Osteocyte (in vitro differentiated cells): ENCODE measurements around the gene SND1. TPM values are rescaled to one million over a fixed set of nuclear protein-coding genes. Genes with fewer than 3 reads are reported as not detected.
A peak's percentile ranks its signal among the peaks of the same experiment; 100 is the strongest.

ENCODE experiments used
- DNase-seq: peaks from one replicate; pipeline ENCODE4 v3.0.0; 2021; ENCODE audit warnings: mixed read lengths; ENCODE audit not compliant: unreplicated experiment; ENCODE audit errors: extremely low spot score
- H3K27ac Mint-ChIP-seq: one replicate; pipeline ENCODE4 v1.8.0; 2021; ENCODE audit warnings: mild to moderate bottlenecking, mixed read lengths; ENCODE audit not compliant: unreplicated experiment
- H3K27me3 Mint-ChIP-seq: one replicate; pipeline ENCODE4 v1.8.0; 2021; ENCODE audit warnings: mixed read lengths; ENCODE audit not compliant: unreplicated experiment
- H3K36me3 Mint-ChIP-seq: one replicate; pipeline ENCODE4 v1.8.0; 2021; ENCODE audit warnings: mixed read lengths; ENCODE audit not compliant: unreplicated experiment
- H3K4me1 Mint-ChIP-seq: one replicate; pipeline ENCODE4 v1.8.0; 2021; ENCODE audit warnings: mixed read lengths; ENCODE audit not compliant: unreplicated experiment
- H3K4me3 Mint-ChIP-seq: one replicate; pipeline ENCODE4 v1.8.0; 2021; ENCODE audit warnings: mild to moderate bottlenecking, moderate library complexity, mixed read lengths; ENCODE audit not compliant: unreplicated experiment
- H3K9me3 Mint-ChIP-seq: one replicate; pipeline ENCODE4 v1.8.0; 2021; ENCODE audit warnings: mixed read lengths; ENCODE audit not compliant: unreplicated experiment
- total RNA-seq: library from RNA; stranded (reverse); gene quantifications from 2 replicates; pipeline ENCODE4 v1.2.1, GENCODE V29; 2021
- TF ChIP-seq, protein P1 (sequence below): fragments of 200-600 bp; sonication (generic); IDR thresholded peaks from 2 replicates; pipeline ENCODE4 v1.5.0; 2021; ENCODE audit warnings: antibody characterized with exemption, mild to moderate bottlenecking, moderate library complexity

SND1 gene
- total RNA-seq, 1 donor from 2014 or later = 229 TPM

DNA sequence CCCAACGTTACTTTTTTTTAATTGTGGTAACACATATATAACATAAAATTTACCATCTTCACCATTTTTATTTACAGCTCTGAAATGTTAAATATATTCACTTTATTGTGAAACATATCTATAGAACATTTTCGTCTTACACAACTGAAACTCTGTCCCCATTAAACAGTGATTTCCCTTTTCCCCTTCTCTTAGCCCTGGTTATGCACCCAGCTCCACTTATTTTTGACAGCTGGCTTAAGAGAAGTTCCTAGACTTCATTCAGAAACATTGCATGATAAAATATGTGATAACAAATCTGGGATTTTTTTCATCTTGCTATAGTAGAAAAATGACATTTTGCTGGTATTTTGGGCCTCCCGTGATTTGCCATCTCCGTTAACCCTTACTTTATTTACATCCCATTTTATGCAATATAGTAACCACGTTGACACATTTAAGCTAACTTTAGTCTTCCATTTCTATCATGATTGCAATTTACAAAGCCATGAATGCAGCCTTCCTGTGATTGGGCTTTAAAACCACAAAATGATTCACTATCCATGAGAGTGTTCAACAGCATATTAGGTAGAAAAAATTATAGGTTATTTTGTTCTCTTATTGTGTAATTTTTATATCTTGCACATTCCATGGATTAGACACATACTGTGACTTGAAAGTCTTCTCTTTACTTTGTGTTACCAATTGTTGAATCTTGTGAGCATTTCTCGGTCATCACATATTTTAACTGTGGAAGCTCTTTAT is 139.6 kb downstream of the SND1 start:
- Mint-ChIP-seq H3K27me3 (no peaks in the 10 kb centered on the region), H3K9me3 (no peaks in the 10 kb centered on the region), H3K4me1 (peaks cover 29% of the 10 kb centered on the region), H3K4me3 (no peak overlapping the region), H3K27ac (no peak overlapping the region), H3K36me3 (peaks cover 7% of the 10 kb centered on the region)
- no peak for DNase-seq
- TF ChIP-seq, protein P1, sequence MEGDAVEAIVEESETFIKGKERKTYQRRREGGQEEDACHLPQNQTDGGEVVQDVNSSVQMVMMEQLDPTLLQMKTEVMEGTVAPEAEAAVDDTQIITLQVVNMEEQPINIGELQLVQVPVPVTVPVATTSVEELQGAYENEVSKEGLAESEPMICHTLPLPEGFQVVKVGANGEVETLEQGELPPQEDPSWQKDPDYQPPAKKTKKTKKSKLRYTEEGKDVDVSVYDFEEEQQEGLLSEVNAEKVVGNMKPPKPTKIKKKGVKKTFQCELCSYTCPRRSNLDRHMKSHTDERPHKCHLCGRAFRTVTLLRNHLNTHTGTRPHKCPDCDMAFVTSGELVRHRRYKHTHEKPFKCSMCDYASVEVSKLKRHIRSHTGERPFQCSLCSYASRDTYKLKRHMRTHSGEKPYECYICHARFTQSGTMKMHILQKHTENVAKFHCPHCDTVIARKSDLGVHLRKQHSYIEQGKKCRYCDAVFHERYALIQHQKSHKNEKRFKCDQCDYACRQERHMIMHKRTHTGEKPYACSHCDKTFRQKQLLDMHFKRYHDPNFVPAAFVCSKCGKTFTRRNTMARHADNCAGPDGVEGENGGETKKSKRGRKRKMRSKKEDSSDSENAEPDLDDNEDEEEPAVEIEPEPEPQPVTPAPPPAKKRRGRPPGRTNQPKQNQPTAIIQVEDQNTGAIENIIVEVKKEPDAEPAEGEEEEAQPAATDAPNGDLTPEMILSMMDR = no peak

DNA sequence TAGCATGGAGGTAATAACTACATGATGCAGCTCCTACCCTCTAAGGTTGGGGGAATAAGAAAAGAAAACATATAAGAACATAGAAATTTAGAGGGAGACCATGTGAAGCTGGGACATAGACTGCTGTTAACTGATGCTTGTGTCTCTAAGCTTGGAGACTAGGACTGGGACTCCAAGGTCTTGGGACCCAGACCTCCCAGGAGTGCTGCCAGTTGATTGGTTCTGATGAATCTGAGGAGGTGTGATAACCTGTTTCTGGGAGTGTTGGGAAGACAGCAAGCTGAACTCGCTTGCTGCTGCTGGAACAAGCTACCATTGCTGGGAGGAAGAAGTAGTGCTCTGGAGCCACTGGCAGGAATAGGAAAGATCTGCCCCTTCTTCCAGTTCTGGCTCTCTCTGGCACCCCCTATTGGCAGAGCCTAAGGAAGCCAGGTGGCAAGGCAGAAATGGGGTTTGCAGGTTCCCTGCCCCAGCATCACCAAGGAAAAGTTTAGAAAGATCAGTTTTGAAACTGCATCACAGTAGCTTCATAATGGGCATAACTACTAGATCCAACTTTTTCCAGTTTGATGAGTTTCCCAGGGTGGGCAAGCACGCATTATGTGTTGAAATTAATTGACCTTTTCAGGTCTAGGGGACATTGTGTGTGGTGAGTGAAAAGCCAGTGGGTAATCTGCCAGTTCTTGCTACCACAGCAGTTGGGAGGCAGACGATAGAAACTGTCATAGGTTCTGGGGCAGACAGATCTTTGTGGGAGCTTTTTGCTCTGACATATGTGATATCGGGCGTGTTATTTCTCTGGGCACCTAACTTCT is 140.7 kb downstream of the SND1 start:
- Mint-ChIP-seq H3K36me3 (peaks cover 7% of the 10 kb centered on the region), H3K4me1 (peaks cover 20% of the 10 kb centered on the region), H3K9me3 (no peaks in the 10 kb centered on the region), H3K27me3 (no peaks in the 10 kb centered on the region), H3K27ac (no peak overlapping the region), H3K4me3 (no peak overlapping the region)
- no peak for DNase-seq
- TF ChIP-seq, protein P1 = peak; percentile 38

DNA sequence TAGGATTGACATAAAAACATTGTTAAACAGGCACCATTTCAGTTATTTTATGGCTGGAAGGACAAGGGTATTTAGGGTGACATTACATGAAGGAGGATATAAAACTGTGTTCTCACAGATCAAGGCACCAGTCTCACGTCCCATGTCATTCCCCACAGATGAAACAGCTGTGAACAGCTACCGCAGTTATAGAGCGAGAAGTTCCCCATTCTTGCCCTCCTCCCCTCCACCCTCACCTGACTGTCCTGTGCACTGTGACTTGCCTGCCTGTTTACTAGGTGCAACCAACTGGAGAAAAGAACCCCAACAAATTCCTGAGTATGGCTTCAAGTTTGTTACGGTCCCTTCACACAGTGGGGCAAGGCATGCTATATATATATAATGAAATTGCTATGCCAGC is 141.6 kb downstream of the SND1 start:
- Mint-ChIP-seq H3K9me3 (no peaks in the 10 kb centered on the region), H3K4me3 (no peak overlapping the region), H3K4me1 (peaks cover 25% of the 10 kb centered on the region), H3K27ac (no peak overlapping the region), H3K36me3 (peaks cover 7% of the 10 kb centered on the region), H3K27me3 (no peaks in the 10 kb centered on the region)
- DNase-seq = no peak
- TF ChIP-seq, protein P1 = no peak

DNA sequence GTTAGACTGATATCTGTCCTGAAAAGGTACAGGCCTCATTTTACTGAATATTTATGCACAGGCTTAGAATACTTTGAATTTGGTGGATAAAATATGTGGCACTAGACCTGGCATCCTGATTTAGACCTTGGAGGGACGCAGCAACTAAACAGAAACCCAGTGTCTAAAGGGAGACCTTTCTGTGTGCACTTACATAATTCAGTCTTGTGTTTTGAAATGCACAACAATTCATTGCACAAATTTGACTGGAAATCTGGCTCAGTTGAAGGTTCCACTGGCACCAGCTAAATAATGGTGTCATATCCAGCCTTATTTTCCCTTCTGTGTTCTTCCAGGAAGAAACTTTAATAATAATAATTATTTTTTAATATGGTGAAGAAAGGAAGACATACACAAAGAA is 142.1 kb downstream of the SND1 start:
- peaks cover 7% of the 10 kb centered on the region for H3K36me3 Mint-ChIP-seq
- no peak overlapping the region for H3K4me3 Mint-ChIP-seq
- no peaks in the 10 kb centered on the region for H3K27me3 Mint-ChIP-seq
- TF ChIP-seq, protein P1 = no peak
- no peak overlapping the region for H3K27ac Mint-ChIP-seq
- no peak for DNase-seq
- no peaks in the 10 kb centered on the region for H3K9me3 Mint-ChIP-seq
- H3K4me1 Mint-ChIP-seq = peaks cover 25% of the 10 kb centered on the region

DNA sequence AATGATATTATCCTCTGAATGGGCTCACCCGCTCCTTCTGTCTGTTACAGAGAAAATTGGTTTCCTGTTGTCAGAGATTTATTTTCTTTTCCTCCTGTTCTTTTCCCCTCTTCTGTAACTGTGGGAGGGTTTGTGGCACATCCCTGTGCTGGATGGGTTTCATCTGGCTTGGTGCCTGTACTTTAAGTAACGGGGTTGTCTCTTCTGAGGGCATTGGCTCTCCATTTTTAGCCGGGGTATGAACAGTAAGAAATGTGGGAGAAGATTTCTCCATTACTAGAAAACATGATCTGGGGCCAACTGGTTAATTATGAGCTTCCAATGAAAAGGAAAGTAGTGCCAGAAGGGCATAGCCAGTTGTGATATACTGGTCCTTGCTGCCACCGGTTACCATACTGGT is 142.6 kb downstream of the SND1 start:
- peaks cover 7% of the 10 kb centered on the region for H3K36me3 Mint-ChIP-seq

More for the DNA sequence above, 142.6 kb downstream of the SND1 start:
- peaks cover 25% of the 10 kb centered on the region for H3K4me1 Mint-ChIP-seq
- H3K9me3 Mint-ChIP-seq = no peaks in the 10 kb centered on the region
- H3K27ac Mint-ChIP-seq = peak overlapping the region; percentile 58
- TF ChIP-seq, protein P1 = no peak
- DNase-seq = no peak
- no peak overlapping the region for H3K4me3 Mint-ChIP-seq
- no peaks in the 10 kb centered on the region for H3K27me3 Mint-ChIP-seq
